ENCODE data around the gene ATXN1.
"Not testable (repeated sequence)": the region's sequence is repeated elsewhere in the genome, so short reads cannot be mapped to it uniquely, and the experiment has no call there.

The ATXN1 gene

GRCh38 chr6:16263464-16264099 lies 497.7 kb downstream of the ATXN1 start:
- not testable (repeated sequence) for DNase-seq

DNA sequence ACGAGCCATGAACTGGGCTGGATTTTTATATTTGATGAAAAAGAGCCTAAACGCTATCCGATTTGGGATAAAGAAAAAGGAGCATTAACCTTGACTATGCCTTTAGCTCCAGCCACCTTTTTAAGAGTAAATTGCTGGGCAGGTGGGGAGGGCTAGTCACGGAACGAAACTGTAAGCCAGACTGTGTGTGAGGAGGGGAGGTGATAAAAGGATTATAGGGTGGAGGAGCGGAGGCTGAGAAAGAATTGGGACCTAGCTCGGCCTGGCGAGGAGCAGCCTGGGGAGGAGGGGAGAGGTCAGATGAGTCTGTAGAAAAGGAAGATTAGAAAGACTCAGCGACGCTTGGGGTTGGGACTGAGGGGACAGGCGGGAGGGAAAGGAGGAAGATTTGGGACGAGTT lies 498.5 kb downstream of the ATXN1 start:
- not testable (repeated sequence) for DNase-seq

DNA sequence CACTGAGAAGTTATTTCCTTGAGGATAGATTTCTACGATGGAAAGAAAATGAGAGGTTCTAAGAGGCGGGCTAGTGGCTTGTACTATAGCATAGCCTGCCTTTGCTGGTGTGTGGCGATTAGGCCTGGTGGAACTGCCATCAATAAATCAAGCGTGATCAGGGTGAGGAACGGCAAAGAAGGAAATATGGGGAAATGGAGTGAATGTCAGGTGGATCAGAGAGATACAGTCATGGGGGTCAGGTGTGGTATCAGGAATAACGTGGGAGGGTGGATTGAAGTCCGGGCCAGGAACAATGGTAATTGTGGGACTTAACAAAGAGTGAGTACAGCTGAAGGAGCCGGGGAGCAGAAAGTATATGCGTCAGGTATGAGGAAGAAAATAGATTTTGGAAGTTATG lies 500.7 kb downstream of the ATXN1 start:
- DNase-seq, result not testable (repeated sequence)

DNA sequence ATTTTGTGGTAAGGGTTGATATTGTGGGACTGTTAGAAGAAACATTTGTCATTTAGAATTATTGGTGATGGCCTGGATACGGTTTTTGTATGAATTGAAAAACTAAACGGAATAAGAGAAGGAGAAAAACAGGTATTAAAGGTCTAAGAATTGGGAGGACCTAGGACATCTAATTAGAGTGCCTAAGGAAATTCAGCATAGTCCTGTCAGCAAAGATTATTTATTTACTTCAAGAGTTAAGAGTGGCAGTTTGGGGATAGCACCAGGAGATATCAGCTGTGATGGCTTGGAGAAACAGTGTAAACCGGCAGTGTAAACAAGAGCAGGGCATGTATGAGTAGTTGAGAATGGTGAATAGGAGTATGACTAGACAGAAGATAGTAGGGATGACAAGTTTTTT lies 501.7 kb downstream of the ATXN1 start:
- not testable (repeated sequence) for DNase-seq

GRCh38 chr6:16258709-16259075 lies 502.6 kb downstream of the ATXN1 start:
- no peak for DNase-seq

GRCh38 chr6:16257999-16258708 lies 503.1 kb downstream of the ATXN1 start:
- DNase-seq, result no peak

- no peak for DNase-seq
Observed at GRCh38 chr6:16256781-16257180, 504.5 kb downstream of the ATXN1 start.

DNA sequence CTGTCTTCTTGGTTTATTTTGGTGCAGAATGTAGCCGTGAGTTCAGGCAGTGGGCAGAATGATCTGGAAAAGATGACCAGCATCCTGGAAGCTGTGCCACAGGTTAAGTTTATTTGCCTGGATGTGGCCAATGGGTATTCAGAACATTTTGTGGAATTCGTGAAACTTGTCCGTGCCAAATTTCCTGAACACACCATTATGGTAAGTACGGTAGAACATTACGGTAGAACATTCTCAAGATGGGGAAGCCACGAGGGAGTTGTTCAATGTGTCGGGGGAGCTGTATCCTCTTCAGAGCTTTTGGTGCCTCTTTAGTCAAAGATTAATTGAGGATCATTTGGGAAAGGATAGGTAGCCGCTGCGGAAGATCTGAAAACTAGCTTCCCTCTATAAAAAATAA lies 506.7 kb downstream of the ATXN1 start:
- no peak for DNase-seq

- no peak for DNase-seq
Observed at GRCh38 chr6:16253399-16254144, 507.7 kb downstream of the ATXN1 start.

- no peak for DNase-seq
Observed at GRCh38 chr6:16252686-16253299, 508.5 kb downstream of the ATXN1 start.

- DNase-seq, result no peak
Observed at GRCh38 chr6:16251706-16252105, 509.6 kb downstream of the ATXN1 start.

GRCh38 chr6:16249971-16250370 lies 511.3 kb downstream of the ATXN1 start:
- no peak for DNase-seq

All from SW 1271 (cell line).